D721Med (cell line): ENCODE results near the gene NELFB.

Experiments used
- DNase-seq: peaks from one replicate; pipeline ENCODE4 v3.0.0; 2011; ENCODE audit warnings: low spot score; ENCODE audit not compliant: insufficient read length
- FAIRE-seq: peaks from 2 replicates; lab custom pipeline; 2011; peaks lifted over from hg19 to GRCh38; lab: Jason Lieb, UNC
- CTCF ChIP-seq: IDR thresholded peaks from 2 replicates; pipeline ENCODE4 v1.5.1; 2012; ENCODE audit warnings: mild to moderate bottlenecking, control low read depth; ENCODE audit not compliant: insufficient read depth; ENCODE audit errors: missing control alignments

The NELFB gene

GRCh38 chr9:137243626-137244485 is 11.3 kb upstream of the NELFB start:
- FAIRE-seq (no peak), DNase-seq (no peak)
- TF ChIP-seq CTCF = no peak

- no peak for DNase-seq
- TF ChIP-seq CTCF = no peak
- no peak for FAIRE-seq
Measured at GRCh38 chr9:137244486-137245449, 10.4 kb upstream of the NELFB start.

GRCh38 chr9:137245450-137246421 is 9.4 kb upstream of the NELFB start:
- DNase-seq (no peak), FAIRE-seq (no peak)
- no peak for TF ChIP-seq CTCF

- no peak for DNase-seq
Measured at GRCh38 chr9:137247135-137247915, 7.8 kb upstream of the NELFB start.

GRCh38 chr9:137247916-137248175 is 7.3 kb upstream of the NELFB start:
- no peak for TF ChIP-seq CTCF
- FAIRE-seq (no peak), DNase-seq (no peak)

More at GRCh38 chr9:137247135-137247915, 7.8 kb upstream of the NELFB start:
- no peak for FAIRE-seq
- TF ChIP-seq CTCF = no peak
